OCI-LY7 (cell line): ENCODE measurements around the gene GRK6. TPM values are rescaled to one million over a fixed set of nuclear protein-coding genes. Genes with fewer than 3 reads are reported as not detected.

Source experiments
- BruUV-seq: library from RNA; stranded (reverse); fragments of 400-500 nt; replicated peaks from 2 replicates; lab custom pipeline; 2021; lab: Mats Ljungman, UMichigan
- CTCF ChIA-PET: fragments of 300-600 bp; sonication (Branson Sonifier 250); formaldehyde crosslinking; loops from one replicate; lab custom pipeline; 2022; ENCODE audit warnings: antibody characterized with exemption; ENCODE audit not compliant: unreplicated experiment; lab: Charles Lee
- POLR2A ChIA-PET: fragments of 300-600 bp; sonication (Branson Sonifier 250); formaldehyde crosslinking; loops from one replicate; lab custom pipeline; 2022; ENCODE audit warnings: antibody characterized with exemption; lab: Charles Lee
- DNase-seq: peaks from one replicate; pipeline ENCODE4 v3.0.0-alpha.2; 2015; ENCODE audit warnings: low spot score
- H2AFZ ChIP-seq: fragments of 200-600 bp; sonication (generic), shearing (Covaris generic); 2 replicates; pipeline ENCODE4 v1.6.1; 2014; ENCODE audit warnings: mild to moderate bottlenecking, antibody characterized with exemption, low read length, moderate library complexity
- H3K27ac ChIP-seq: fragments of 200-600 bp; sonication (generic); 2 replicates; pipeline ENCODE4 v1.5.1; 2014; ENCODE audit warnings: mixed run types, low read depth, mild to moderate bottlenecking, moderate library complexity, low read length, inconsistent platforms; ENCODE audit not compliant: poor library complexity, severe bottlenecking
- H3K36me3 ChIP-seq: fragments of 200-600 bp; sonication (generic); 2 replicates; pipeline ENCODE4 v1.6.1; 2014; ENCODE audit warnings: mild to moderate bottlenecking, antibody characterized with exemption, low read length, moderate library complexity, mixed read lengths; ENCODE audit not compliant: insufficient read depth
- H3K4me1 ChIP-seq: fragments of 200-600 bp; sonication (generic); 2 replicates; pipeline ENCODE4 v1.5.1; 2014; ENCODE audit warnings: mild to moderate bottlenecking, low read length; ENCODE audit not compliant: insufficient read depth, poor library complexity, severe bottlenecking
- H3K4me2 ChIP-seq: fragments of 200-600 bp; sonication (generic); 2 replicates; pipeline ENCODE4 v1.6.1; 2014; ENCODE audit warnings: mild to moderate bottlenecking, low read length
- H3K4me3 ChIP-seq: fragments of 200-600 bp; sonication (generic); 2 replicates; pipeline ENCODE4 v1.5.1; 2014; ENCODE audit warnings: mild to moderate bottlenecking, low read depth, low read length; ENCODE audit not compliant: poor library complexity, severe bottlenecking
- H3K79me2 ChIP-seq: fragments of 200-600 bp; sonication (generic); 2 replicates; pipeline ENCODE4 v1.6.1; 2016; ENCODE audit warnings: low read depth, mild to moderate bottlenecking, low read length, moderate library complexity, mixed read lengths; ENCODE audit not compliant: insufficient read depth
- H3K9me2 ChIP-seq: fragments of 200-600 bp; sonication (generic); 2 replicates; pipeline ENCODE4 v1.6.1; 2016; ENCODE audit warnings: mild to moderate bottlenecking, low read length, mixed read lengths; ENCODE audit not compliant: insufficient read depth
- H3K9me3 ChIP-seq: fragments of 200-600 bp; sonication (generic); 2 replicates; pipeline ENCODE4 v1.6.1; 2014; ENCODE audit warnings: mild to moderate bottlenecking, mixed run types, low read length, mixed read lengths
- H4K20me1 ChIP-seq: fragments of 200-600 bp; sonication (generic); 2 replicates; pipeline ENCODE4 v1.6.1; 2014; ENCODE audit warnings: mild to moderate bottlenecking, antibody characterized with exemption, low read length, moderate library complexity, mixed read lengths; ENCODE audit not compliant: insufficient read depth
- CTCF ChIP-seq: fragments of 200-600 bp; sonication (generic); conservative IDR thresholded peaks from 2 replicates; pipeline ENCODE4 v1.5.1; 2014; ENCODE audit warnings: mild to moderate bottlenecking, antibody characterized with exemption, low read length, moderate library complexity, mixed read lengths
- EZH2phosphoT487 ChIP-seq: fragments of 200-600 bp; sonication (generic); IDR thresholded peaks from 2 replicates; pipeline ENCODE4 v1.6.1; 2018; ENCODE audit warnings: low read depth, borderline replicate concordance, mild to moderate bottlenecking, mixed run types, antibody characterized with exemption, low read length, moderate library complexity, mixed read lengths
- intact Hi-C: fragments of 100-400 bp; cut with micrococcal nuclease; formaldehyde crosslinking; loops from one replicate; pipeline ENCODE4 v1.10.0; 2022; ENCODE audit not compliant: unreplicated experiment
- total RNA-seq, 2 experiments: library from RNA; depleted of rRNA in 1 of 2; stranded (reverse); fragments of >200 nt in 1 of 2; shearing (Covaris generic) in 1 of 2; gene quantifications; 2 replicates each; pipeline ENCODE4 v1.2.3, GENCODE V29; 2014 to 2022

GRK6 gene
- total RNA-seq, 2 experiments from 2014 or later = 46.2 to 99.4 TPM

GRCh38 chr5:177423671-177424070 lies 2.8 kb upstream of the GRK6 start:
- 0 out of 2 replicates have a peak, but pooled peaks cover 7% of the 10 kb centered on the region for H3K36me3 ChIP-seq
- no peak overlapping the region for H3K4me3 ChIP-seq
- H3K9me2 ChIP-seq = no peaks in the 10 kb centered on the region
- no TSS peak for BruUV-seq
- TF ChIP-seq EZH2phosphoT487 = no peak
- TF ChIP-seq CTCF = no peak
- H2AFZ ChIP-seq = no peak overlapping the region
- ChIA-PET CTCF (no interaction called here), POLR2A (interaction anchor here (0.7 to 0.8 kb wide), 3 partner anchors 8 to 33 kb away, joined by 3 to 5 read pairs (median 3); no protein-coding TSS in a partner anchor)
- intact Hi-C loops = no loop called here
- no peaks in the 10 kb centered on the region for H3K9me3 ChIP-seq
- no peak overlapping the region for H3K27ac ChIP-seq
- no peaks in the 10 kb centered on the region for H4K20me1 ChIP-seq
- no peak for DNase-seq
- peaks cover 26% of the 10 kb centered on the region for H3K4me1 ChIP-seq
- peaks cover 18% of the 10 kb centered on the region for H3K79me2 ChIP-seq
- no peak overlapping the region for H3K4me2 ChIP-seq

GRCh38 chr5:177425196-177425800 lies 1.2 kb upstream of the GRK6 start:
- no TSS peak for BruUV-seq
- 0 out of 2 replicates have a peak, but pooled peaks cover 7% of the 10 kb centered on the region for H3K36me3 ChIP-seq

More at GRCh38 chr5:177425196-177425800, 1.2 kb upstream of the GRK6 start:
- Histone ChIP-seq H3K4me1 (peaks cover 42% of the 10 kb centered on the region), H3K4me2 (peak overlapping the region; percentile 76), H3K27ac (peak overlapping the region; percentile 62), H2AFZ (peak overlapping the region; percentile 64), H3K9me2 (no peaks in the 10 kb centered on the region), H3K9me3 (no peaks in the 10 kb centered on the region), H4K20me1 (no peaks in the 10 kb centered on the region), H3K4me3 (peak overlapping the region; percentile 68), H3K79me2 (peaks cover 31% of the 10 kb centered on the region)
- TF ChIP-seq CTCF (no peak), EZH2phosphoT487 (no peak)
- DNase-seq = no peak
- ChIA-PET CTCF (interaction anchor here (0.9 to 1.7 kb wide), 3 partner anchors 22 to 36 kb away, joined by 3 to 8 read pairs (median 4); no protein-coding TSS in a partner anchor), POLR2A (interaction anchor here (0.7 to 2.5 kb wide), 5 partner anchors 8 to 84 kb away, joined by 3 to 10 read pairs (median 9); partner anchors contain the start of genes DOK3 and LMAN2)
- intact Hi-C loops = loop anchor here (5.0 kb wide), 1 partner anchor 423 kb away; no protein-coding TSS in a partner anchor
